K562 (cell line): Measurements from ENCODE around the gene VASH1. TPM values are rescaled to one million over a fixed set of nuclear protein-coding genes. Genes with fewer than 3 reads are reported as not detected.

Experiments used
- ATAC-seq: fragments of 200-7000 bp; cut with Tn5 transposase; 3 replicates; pipeline ENCODE4 v1.9.1; 2020; ENCODE audit warnings: moderate library complexity
- BruUV-seq: library from RNA; stranded (reverse); fragments of 400-500 nt; replicated peaks from 2 replicates; lab custom pipeline; 2021; lab: Mats Ljungman, UMichigan
- CTCF ChIA-PET: fragments of 300-600 bp; formaldehyde crosslinking; extraction: SDS; loops from one replicate; lab custom pipeline; 2021; ENCODE audit warnings: low intra/inter-chr PET ratio; lab: Yijun Ruan, JAX
- POLR2A ChIA-PET: fragments of 300-600, 350-650 bp; sonication (Branson Sonifier 250); formaldehyde crosslinking; extraction: SDS; loops from one replicate; lab custom pipeline; 2021; ENCODE audit warnings: antibody characterized with exemption, inconsistent platforms; lab: Yijun Ruan, JAX
- DNase-seq, 4 experiments: peaks; one replicate each; pipeline versions ENCODE4 v3.0.0 to v3.0.0-alpha.2; 2011 to 2018; ENCODE audit warnings: low spot score in 3 of 4, mixed read lengths in 3 of 4; ENCODE audit errors: extremely low read depth in 1 of 4
- FAIRE-seq: peaks from 2 replicates; lab custom pipeline; 2011; peaks lifted over from hg19 to GRCh38; lab: Jason Lieb, UNC
- H2AFZ ChIP-seq: 2 replicates; pipeline ENCODE4 v1.6.0; 2011; ENCODE audit warnings: low read depth, low read length, control low read depth, inconsistent platforms
- H3K27ac ChIP-seq: fragments of 200-600 bp; 3 replicates; pipeline ENCODE4 v1.8.0; 2011; ENCODE audit warnings: low read depth, mild to moderate bottlenecking, control low read depth, inconsistent platforms, low read length, moderate library complexity, mixed read lengths; ENCODE audit errors: extremely low read depth
- H3K27me3 ChIP-seq, 2 experiments: fragments of 300-600 bp in 1 of 2; 2 replicates in 1 of 2; 3 replicates in 1 of 2; pipeline versions ENCODE4 v1.6.0 to v1.8.0; 2011; ENCODE audit warnings: inconsistent platforms in 2 of 2, low read length in 2 of 2, mild to moderate bottlenecking in 1 of 2, mixed read lengths in 1 of 2, moderate library complexity in 1 of 2; ENCODE audit not compliant: control insufficient read depth in 2 of 2, insufficient read depth in 2 of 2
- H3K36me3 ChIP-seq: fragments of 300-600 bp; 3 replicates; pipeline ENCODE4 v1.8.0; 2011; ENCODE audit warnings: mild to moderate bottlenecking, low read length, inconsistent platforms; ENCODE audit not compliant: control insufficient read depth, insufficient read depth
- H3K4me1 ChIP-seq, 2 experiments: fragments of 200-600 bp in 1 of 2; replicated peaks in 1 of 2; 2 replicates in 1 of 2; 3 replicates in 1 of 2; pipeline versions ENCODE4 v1.5.1 to v1.8.0; 2011; ENCODE audit warnings: inconsistent platforms in 2 of 2, low read length in 2 of 2, mild to moderate bottlenecking in 1 of 2, mixed read lengths in 1 of 2, moderate library complexity in 1 of 2; ENCODE audit not compliant: control insufficient read depth in 2 of 2, insufficient read depth in 2 of 2
- H3K4me2 ChIP-seq: 2 replicates; pipeline ENCODE4 v1.6.1; 2011; ENCODE audit warnings: low read length, control low read depth, inconsistent platforms, mixed read lengths; ENCODE audit not compliant: insufficient read depth
- H3K4me3 ChIP-seq: fragments of 200-600 bp; sonication (generic), shearing (Covaris generic); 2 replicates; pipeline ENCODE4 v1.5.1; 2016; ENCODE audit warnings: control low read depth, inconsistent platforms
- H3K79me2 ChIP-seq: fragments of 200-600 bp; 3 replicates; pipeline ENCODE4 v1.8.0; 2011; ENCODE audit warnings: low read length, inconsistent platforms; ENCODE audit not compliant: control insufficient read depth, insufficient read depth
- H3K9ac ChIP-seq, 2 experiments: 2 replicates each; pipeline versions ENCODE4 v1.6.0 to v1.6.1; 2011; ENCODE audit warnings: low read depth in 2 of 2, low read length in 2 of 2, control low read depth in 1 of 2, inconsistent platforms in 1 of 2, mild to moderate bottlenecking in 1 of 2, mixed read lengths in 1 of 2; ENCODE audit not compliant: insufficient read depth in 1 of 2
- H3K9me1 ChIP-seq: one replicate; pipeline ENCODE4 v1.6.0; 2011; ENCODE audit warnings: inconsistent platforms, mild to moderate bottlenecking, low read length, moderate library complexity; ENCODE audit not compliant: control insufficient read depth, insufficient read depth
- H3K9me3 ChIP-seq: replicated peaks from 2 replicates; pipeline ENCODE4 v1.5.1; 2011; ENCODE audit warnings: low read depth, low read length, inconsistent platforms; ENCODE audit not compliant: control insufficient read depth, insufficient read depth
- H4K20me1 ChIP-seq: replicated peaks from 2 replicates; pipeline ENCODE4 v1.6.1; 2011; ENCODE audit warnings: low read length, inconsistent platforms, mixed read lengths; ENCODE audit not compliant: control insufficient read depth, insufficient read depth
- ETS2 ChIP-seq: IDR thresholded peaks from 2 replicates; pipeline ENCODE4 v1.6.1; 2016; ENCODE audit warnings: borderline replicate concordance, missing genetic modification characterization, mild to moderate bottlenecking, moderate library complexity, missing compliant biosample characterization; ENCODE audit not compliant: poor library complexity, severe bottlenecking
- YY1 ChIP-seq, 3 experiments: IDR thresholded peaks; 2 replicates each; pipeline ENCODE4 v1.6.1; 2011; ENCODE audit warnings: low read length in 2 of 3, mild to moderate bottlenecking in 2 of 3, moderate library complexity in 2 of 3, borderline replicate concordance in 1 of 3, control low read depth in 1 of 3, low read depth in 1 of 3; ENCODE audit not compliant: insufficient read depth in 3 of 3, insufficient replicate concordance in 2 of 3, control insufficient read depth in 1 of 3, insufficient read length in 1 of 3; ENCODE audit errors: extremely low read depth in 1 of 3
- ZBTB33 ChIP-seq: sonication (generic); formaldehyde crosslinking; IDR thresholded peaks from 2 replicates; pipeline ENCODE4 v1.8.1; 2023; ENCODE audit warnings: mild to moderate bottlenecking, missing genetic modification reagents
- WGBS: fragments of 100-300 bp; shearing (Covaris generic); methylation state at CpG from one replicate; pipeline ENCODE4 v1.1.6; 2016; ENCODE audit warnings: low coverage, mixed read lengths; ENCODE audit not compliant: insufficient coverage; ENCODE audit errors: missing lambda C conversion rate; 5-methylcytosine and 5-hydroxymethylcytosine counted together
- in situ Hi-C: fragments of 300-500 bp; cut with MboI; formaldehyde crosslinking; loops from 4 replicates; pipeline ENCODE4 v1.15.0; 2018; ENCODE audit warnings: inconsistent platforms, mixed read lengths
- intact Hi-C: fragments of 100-400 bp; cut with micrococcal nuclease; formaldehyde crosslinking; loops from 2 replicates; pipeline ENCODE4 v1.14.2; 2022
- polyA plus RNA-seq, 8 experiments: library from polyadenylated mRNA; depleted of rRNA in 4 of 8; stranded (reverse) in 5 of 8; unstranded in 3 of 8; fragments of >200 nt; fragmentation: Nextera tagmentation in 2 of 8; fragmentation: Illumina TruSeq in 1 of 8; extraction: Ambion mirVana in 2 of 8; extraction: Trizol in 1 of 8; gene quantifications; 2 replicates each; pipeline versions ENCODE4 v1.2.1 to v1.2.3, GENCODE V29; 2011 to 2014; ENCODE audit warnings: inconsistent platforms in 1 of 8, missing spikeins in 1 of 8
- total RNA-seq, 7 experiments: library from RNA; depleted of rRNA in 6 of 7; stranded (reverse); fragments of >200 nt in 6 of 7; fragmentation: Illumina TruSeq in 2 of 7; extraction: Trizol in 2 of 7; gene quantifications; 2 replicates each; pipeline versions ENCODE4 v1.2.1 to v1.2.3, GENCODE V29; 2011 to 2021; ENCODE audit warnings: low replicate concordance in 1 of 7

The VASH1 gene
- total and polyA plus RNA-seq, 9 of the 15 experiments (the other 6 are each of a cell fraction or from before 2014, with no cell fraction given) = 0.01 to 0.43 (median 0.13) TPM; not detected in 1

GRCh38 chr14:76827696-76828296 is 66.5 kb downstream of the VASH1 start:
- no peak overlapping the region for H3K9ac ChIP-seq
- TF ChIP-seq ETS2 (tag) (no peak), YY1 (IDR thresholded peaks at IDR 0.05; ENCODE audit: borderline replicate concordance in 1 of 3, control insufficient read depth in 1 of 3, extremely low read depth in 1 of 3, insufficient read depth in 3 of 3, insufficient read length in 1 of 3, insufficient replicate concordance in 2 of 3, low read depth in 1 of 3, low read length in 2 of 3) (no peak), ZBTB33 (CRISPR knock-in tag) (no peak)
- no peak overlapping the region for H3K27ac ChIP-seq
- ATAC-seq (no peak), DNase-seq (no peak), FAIRE-seq (no peak)
- H3K36me3 ChIP-seq = no peaks in the 10 kb centered on the region
- intact Hi-C loops (no loop called here), in situ Hi-C loops (no loop called here)
- H3K4me3 ChIP-seq = no peak overlapping the region
- no peaks in the 10 kb centered on the region for H3K9me1 ChIP-seq
- H3K4me1 ChIP-seq = no peaks in the 10 kb centered on the region
- no peak overlapping the region for H2AFZ ChIP-seq
- POLR2A ChIA-PET = interaction anchor here (1.0 to 1.6 kb wide), 2 partner anchors 18 to 50 kb away, joined by 3 to 4 read pairs; no protein-coding TSS in a partner anchor
- CTCF ChIA-PET = no interaction called here
- WGBS = no CpG with 5 or more reads among the region's 9 CpGs
- no peaks in the 10 kb centered on the region for H4K20me1 ChIP-seq
- H3K27me3 ChIP-seq = peaks cover 13 to 47% of the 10 kb centered on the region in 2 experiments; a peak in 4 of 5 replicates
- H3K79me2 ChIP-seq = no peaks in the 10 kb centered on the region
- no peaks in the 10 kb centered on the region for H3K9me3 ChIP-seq
- no peak overlapping the region for H3K4me2 ChIP-seq
- BruUV-seq = no TSS peak
